Heart right ventricle (tissue), 16 donors: Measurements from ENCODE around the gene KANSL3. TPM values are rescaled to one million over a fixed set of nuclear protein-coding genes. Genes with fewer than 3 reads are reported as not detected.

Experiments used
- ATAC-seq, 8 donors: fragments of 200-7000 bp; cut with Tn5 transposase; one replicate each; pipeline ENCODE4 v1.9.1; 2020; ENCODE audit warnings: mild to moderate bottlenecking in 8 of 8, moderate library complexity in 8 of 8, moderate number of reproducible peaks in 1 of 8
- DNase-seq, 2 donors: peaks; one replicate each; pipeline ENCODE4 v3.0.0-alpha.2; 2020
- H3K27ac ChIP-seq, 10 donors: fragments of 200-600 bp; sonication (generic) in 2 of 10; one replicate each; pipeline versions ENCODE4 v1.5.0 to v1.8.0; 2020 to 2022; ENCODE audit warnings: mild to moderate bottlenecking in 3 of 10
- H3K27me3 ChIP-seq, 7 donors: fragments of 200-600 bp; one replicate each; pipeline ENCODE4 v1.8.0; 2021 to 2022; ENCODE audit warnings: mild to moderate bottlenecking in 2 of 7
- H3K36me3 ChIP-seq, 9 donors: fragments of 200-600 bp; sonication (generic) in 1 of 9; one replicate each; pipeline versions ENCODE4 v1.5.0 to v1.8.0; 2020 to 2022; ENCODE audit warnings: mild to moderate bottlenecking in 2 of 9
- H3K4me1 ChIP-seq, 9 donors: fragments of 200-600 bp; sonication (generic) in 1 of 9; one replicate each; pipeline versions ENCODE4 v1.5.0 to v1.8.0; 2020 to 2022; ENCODE audit warnings: mild to moderate bottlenecking in 4 of 9
- H3K4me3 ChIP-seq, 10 donors: fragments of 200-600 bp; sonication (generic) in 2 of 10; one replicate each; pipeline versions ENCODE4 v1.5.0 to v1.8.0; 2020 to 2022; ENCODE audit warnings: mild to moderate bottlenecking in 7 of 10, moderate library complexity in 2 of 10
- H3K9me3 ChIP-seq, 11 donors: fragments of 200-600 bp in 10 of 11; sonication (generic) in 2 of 11; one replicate each; pipeline versions ENCODE4 v1.5.0 to v1.8.0; 2013 to 2022; ENCODE audit warnings: mild to moderate bottlenecking in 2 of 11, control low read depth in 1 of 11, moderate library complexity in 1 of 11
- CTCF ChIP-seq, 9 donors: fragments of 200-600 bp; sonication (generic) in 2 of 9; IDR thresholded peaks; one replicate each; pipeline versions ENCODE4 v1.5.0 to v1.8.0; 2021 to 2022; ENCODE audit warnings: antibody characterized with exemption in 9 of 9, mild to moderate bottlenecking in 5 of 9, moderate library complexity in 1 of 9
- WGBS, 2 donors: extraction: QIAGEN DNeasy Blood & Tissue Kit; methylation state at CpG; one replicate each; pipeline ENCODE4 v1.1.7; 2013; ENCODE audit warnings: inconsistent platforms in 1 of 2; 5-methylcytosine and 5-hydroxymethylcytosine counted together
- intact Hi-C, 10 donors: fragments of 100-400 bp; cut with DNase I; formaldehyde crosslinking; loops; one replicate each; pipeline versions ENCODE4 v1.11.1 to v1.14.2; 2022
- polyA plus RNA-seq, 2 donors: library from polyadenylated mRNA; stranded (reverse); fragments of 200-250 nt; gene quantifications; one replicate each; pipeline ENCODE4 v1.2.3, GENCODE V29; 2013
- total RNA-seq, 10 donors: library from RNA; stranded (reverse); fragmentation: NEBNext Ultra II Directional in 3 of 10; extraction: Animal tissue kit (Norgen Biotek cat#: 25700) in 3 of 10; gene quantifications; one replicate each; pipeline versions ENCODE4 v1.2.1 to v1.2.4, GENCODE V29; 2021 to 2023
- donor health status: Arrhythmogenic right ventricular cardiomyopathy.
- donor health status: ischemic (EF 13 %, LVEDD 7.1; RV severe dilation, severe dysfunction).
- donor health status: healthy with polysubstance abuse.
- donor health status: DM: no; HTN: yes; CAD: no.
- donor health status: DM: no; HTN: no; CAD: no.
- donor health status: ischemic (EF 25% LVEDD 6.9; RV normal size, moderate dysfunction).
- donor health status: ischemic (EF 25% LVEDD 5.7; RV mildly dilated, moderate dysfunction).
- donor health status: healthy.
- donor health status: DM: yes; HTN: yes; CAD: no.
- donor health status: Ischemic cardiomyopathy.
- donor health status: ischemic (EF 35%, LVEDD 5.7; RV mildly dilated, moderate dysfunction).
- donor health status: nonischemic (EF 11% LVEDD 7.7; RV severe dilation, severe dysfunction).
- donor health status: DM: yes; HTN: yes; CAD: no.
- donor health status: PGD.
- donor health status: ischemic (EF 29% LVEDD 5.4; RV normal size, mild dysfunction).
- donor health status: nonischemic (EF 23%, LVEDD 6.1; RV moderate dilation, normal function).

Gene KANSL3
- total and polyA plus RNA-seq, 12 donors = 12.5 to 38.1 (median 30.4) TPM

GRCh38 chr2:96547203-96547641 is 90.9 kb downstream of the KANSL3 start:
- DNase-seq (no peak), ATAC-seq (no peak)
- intact Hi-C loops = loop anchor here in 1 of 10 donors (10.0 kb wide), 1 partner anchor 218 kb away; the partner anchor contains the start of gene CNNM4
- peaks cover 7 to 98% (median 53%) of the 10 kb centered on the region in 9 donors for H3K36me3 ChIP-seq
- 93% methylated on average over 7 of the region's 7 CpGs for WGBS, 2 donors
- no peak overlapping the region for H3K27ac ChIP-seq
- no peaks in the 10 kb centered on the region for H3K27me3 ChIP-seq
- H3K9me3 ChIP-seq = no peaks in the 10 kb centered on the region
- no peak overlapping the region for H3K4me3 ChIP-seq
- no peak for TF ChIP-seq CTCF (IDR thresholded peaks at IDR 0.05)
- H3K4me1 ChIP-seq = peaks cover 0 to 64% (median 8%) of the 10 kb centered on the region in 9 donors

DNA sequence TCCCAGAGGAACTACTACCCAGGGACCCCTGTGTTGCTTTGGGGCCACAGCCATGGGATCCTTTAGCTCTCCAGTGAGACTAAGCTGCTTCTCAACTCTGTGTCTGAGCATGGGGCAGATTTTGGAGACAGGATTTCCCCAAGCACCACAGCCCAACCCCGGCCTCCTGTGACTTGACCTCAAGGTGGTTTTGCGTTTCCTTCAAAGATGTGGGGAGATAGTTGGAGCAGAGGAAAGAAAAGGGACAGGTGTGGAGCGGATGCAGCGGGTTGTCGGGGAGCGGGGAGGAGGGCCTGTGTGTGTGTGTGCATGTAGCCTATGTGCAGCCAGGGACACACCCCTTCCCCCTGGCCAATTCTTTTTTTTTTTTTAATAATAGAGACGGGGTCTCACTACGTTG is 91.3 kb downstream of the KANSL3 start:
- intact Hi-C loops = loop anchor here in 1 of 10 donors (10.0 kb wide), 1 partner anchor 218 kb away; the partner anchor contains the start of gene CNNM4
- no peak for ATAC-seq
- Histone ChIP-seq H3K9me3 (no peaks in the 10 kb centered on the region), H3K27me3 (no peaks in the 10 kb centered on the region), H3K36me3 (peaks cover 7 to 98% (median 49%) of the 10 kb centered on the region in 9 donors), H3K4me3 (no peak overlapping the region), H3K27ac (peak overlapping the region in 1 of 10 donors; percentile 18), H3K4me1 (peaks cover 0 to 69% (median 12%) of the 10 kb centered on the region in 9 donors)
- no peak for TF ChIP-seq CTCF (IDR thresholded peaks at IDR 0.05)
- 82 to 89% methylated on average over 8 of the region's 8 CpGs for WGBS, 2 donors
- no peak for DNase-seq

GRCh38 chr2:96546321-96546720 is 91.8 kb downstream of the KANSL3 start:
- 95 to 97% methylated on average over 5 of the region's 5 CpGs for WGBS, 2 donors
- Histone ChIP-seq H3K27ac (peak overlapping the region in 1 of 10 donors; percentile 18), H3K4me3 (no peak overlapping the region), H3K4me1 (peaks cover 0 to 73% (median 17%) of the 10 kb centered on the region in 9 donors), H3K36me3 (peaks cover 7 to 98% (median 44%) of the 10 kb centered on the region in 9 donors), H3K27me3 (no peaks in the 10 kb centered on the region), H3K9me3 (no peaks in the 10 kb centered on the region)
- intact Hi-C loops = loop anchor here in 1 of 10 donors (10.0 kb wide), 1 partner anchor 218 kb away; the partner anchor contains the start of gene CNNM4
- no peak for TF ChIP-seq CTCF (IDR thresholded peaks at IDR 0.05)
- DNase-seq = no peak
- ATAC-seq = no peak

Other genes with a start within 250 kb of the KANSL3 start
- gene NEURL3, start 133.0 kb downstream of the KANSL3 start, total RNA-seq = under 1 TPM in 2 of 10 donors, not detected in 8; 0.37 to 0.67 TPM
- under 1 TPM; 0.06 to 0.22 TPM for gene NEURL3, start 133.0 kb downstream of the KANSL3 start, polyA plus RNA-seq
- 100 to 1,000 TPM in 1 of 10 donors, 10 to 100 TPM in 9; 12.0 to 121 (median 43.5) TPM for gene ARID5A, start 101.6 kb downstream of the KANSL3 start, total RNA-seq
- 10 to 100 TPM; 35.0 to 42.9 TPM for gene ARID5A, start 101.6 kb downstream of the KANSL3 start, polyA plus RNA-seq
- gene FER1L5, start 4.5 kb upstream of the KANSL3 start, total RNA-seq = under 1 TPM in 5 of 10 donors, not detected in 5; 0.04 to 0.14 (median 0.07) TPM
- gene FER1L5, start 4.5 kb upstream of the KANSL3 start, polyA plus RNA-seq = under 1 TPM; 0.01 to 0.07 TPM
- 10 to 100 TPM; 13.3 to 30.9 (median 18.8) TPM for gene LMAN2L, start 101.8 kb upstream of the KANSL3 start, total RNA-seq
- gene LMAN2L, start 101.8 kb upstream of the KANSL3 start, polyA plus RNA-seq = 10 to 100 TPM; 11.0 to 31.4 TPM
- gene CNNM4, start 122.6 kb upstream of the KANSL3 start, total RNA-seq = 10 to 100 TPM; 19.1 to 59.7 (median 34.8) TPM
- 10 to 100 TPM in 1 of 2 donors, 1 to 10 TPM in 1; 4.3 to 10.1 TPM for gene CNNM4, start 122.6 kb upstream of the KANSL3 start, polyA plus RNA-seq
- 10 to 100 TPM in 8 of 10 donors, 1 to 10 TPM in 2; 7.4 to 18.3 (median 13.8) TPM for gene CNNM3, start 178.0 kb upstream of the KANSL3 start, total RNA-seq
- gene CNNM3, start 178.0 kb upstream of the KANSL3 start, polyA plus RNA-seq = 1 to 10 TPM; 4.0 to 8.3 TPM
- 10 to 100 TPM in 7 of 10 donors, 1 to 10 TPM in 3; 2.6 to 40.0 (median 14.5) TPM for gene ANKRD23, start 205.7 kb upstream of the KANSL3 start, total RNA-seq
- 10 to 100 TPM in 1 of 2 donors, under 1 TPM in 1; 0.96 to 17.9 TPM for gene ANKRD23, start 205.7 kb upstream of the KANSL3 start, polyA plus RNA-seq
- 10 to 100 TPM; 14.2 to 19.2 (median 15.9) TPM for gene ANKRD39, start 219.7 kb upstream of the KANSL3 start, total RNA-seq
- 10 to 100 TPM; 18.7 to 26.5 TPM for gene ANKRD39, start 219.7 kb upstream of the KANSL3 start, polyA plus RNA-seq
- 10 to 100 TPM; 16.2 to 43.8 (median 24.5) TPM for gene SEMA4C, start 231.8 kb upstream of the KANSL3 start, total RNA-seq
- gene SEMA4C, start 231.8 kb upstream of the KANSL3 start, polyA plus RNA-seq = 10 to 100 TPM; 14.1 to 18.0 TPM